SH-SY5Y (cell line): ENCODE measurements around the gene EBF3.

Experiments
- GATA2 ChIP-seq: IDR thresholded peaks from 2 replicates; pipeline ENCODE4 v1.6.1; 2011; ENCODE audit warnings: mild to moderate bottlenecking, low read depth, low read length
- GATA3 ChIP-seq: IDR thresholded peaks from 2 replicates; pipeline ENCODE4 v1.6.1; 2011; ENCODE audit warnings: low read depth, mild to moderate bottlenecking, low read length, moderate library complexity

DNA sequence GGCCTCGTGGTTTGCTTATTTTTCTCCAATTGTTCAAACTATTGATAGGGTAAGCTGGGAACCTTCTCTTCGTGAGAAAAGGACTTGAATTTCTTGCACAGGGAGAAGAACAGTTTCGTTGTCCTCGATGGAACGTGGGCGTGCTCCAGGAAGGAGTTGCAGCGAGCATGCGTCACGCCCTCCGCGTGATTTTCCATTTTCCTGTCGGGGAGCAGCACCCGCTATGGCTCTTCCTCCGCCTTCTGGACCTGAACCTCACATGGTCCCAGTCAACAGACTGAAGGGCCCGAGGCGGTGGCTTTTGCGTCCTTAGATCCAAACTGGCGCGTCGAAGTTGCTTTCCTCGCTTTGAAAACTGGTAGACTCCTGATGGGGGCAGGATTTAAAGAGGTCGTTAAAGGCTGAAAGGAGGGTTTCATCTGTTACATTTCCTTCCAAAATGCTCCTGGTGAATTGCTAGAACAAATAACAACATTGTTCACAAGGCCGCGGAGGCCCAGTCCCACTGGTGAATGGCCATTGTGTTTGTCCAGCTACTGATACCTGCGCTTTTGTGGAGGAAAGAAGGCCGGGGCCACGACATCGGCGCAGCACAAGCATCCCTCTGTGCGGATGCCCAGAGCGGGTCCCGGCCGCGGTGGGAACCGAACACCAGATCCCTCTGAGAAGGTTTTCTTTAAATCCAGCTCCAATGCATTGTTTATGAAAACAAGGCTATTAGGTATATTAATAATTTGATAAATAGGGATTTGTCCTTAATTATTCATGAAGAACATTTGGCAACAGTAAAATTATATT, 75.9 kb downstream of the EBF3 start:
- TF ChIP-seq GATA2: no peak
- TF ChIP-seq GATA3: no peak
